ENCODE data around the gene SLC16A10. TPM values are rescaled to one million over a fixed set of nuclear protein-coding genes. Genes with fewer than 3 reads are reported as not detected.
"Not testable (repeated sequence)": the region's sequence is repeated elsewhere in the genome, so short reads cannot be mapped to it uniquely, and the experiment has no call there.

SLC16A10 gene
- total RNA-seq, 2 donors from 2014 or later, result 8.7 to 13.8 TPM

GRCh38 chr6:111052171-111052570, 35.1 kb upstream of the SLC16A10 start:
- no peak overlapping the region for H3K27ac Mint-ChIP-seq
- H3K36me3 ChIP-seq (ENCODE audit: control insufficient read depth, insufficient read depth, low read length), result no peaks in the 10 kb centered on the region
- H3K4me3 ChIP-seq (ENCODE audit: low read length), result no peak overlapping the region
- H3K9me3 ChIP-seq (ENCODE audit: control insufficient read depth, low read length), result no peaks in the 10 kb centered on the region
- TF ChIP-seq CTCF (conservative IDR thresholded peaks at IDR 0.05), result no peak
- WGBS, 2 experiments (ENCODE audit: insufficient coverage in 1 of 2, insufficient read length in 1 of 2), result 90 to 96% methylated on average over 3 of the region's 3 CpGs
- H3K9ac ChIP-seq (ENCODE audit: extremely low read depth, low read length, poor library complexity, severe bottlenecking), result no peak overlapping the region
- H3K4me1 Mint-ChIP-seq, result no peaks in the 10 kb centered on the region
- H3K4me3 Mint-ChIP-seq, result no peak overlapping the region
- no peaks in the 10 kb centered on the region for H3K27me3 ChIP-seq (ENCODE audit: control insufficient read depth, insufficient read depth, low read length, poor library complexity, severe bottlenecking)
- no peak for DNase-seq
- no peaks in the 10 kb centered on the region for H3K9me3 Mint-ChIP-seq
- H3K27ac ChIP-seq (ENCODE audit: low read depth, low read length), result no peak overlapping the region
- no peaks in the 10 kb centered on the region for H3K4me1 ChIP-seq (ENCODE audit: control insufficient read depth, insufficient read depth, low read length)
- no peaks in the 10 kb centered on the region for H3K27me3 Mint-ChIP-seq (ENCODE audit: insufficient read depth)
- H3K36me3 Mint-ChIP-seq (ENCODE audit: low read depth), result no peaks in the 10 kb centered on the region

- Histone ChIP-seq H3K9me3 (ENCODE audit: control insufficient read depth, low read length) (no peaks in the 10 kb centered on the region), H3K36me3 (ENCODE audit: control insufficient read depth, insufficient read depth, low read length) (no peaks in the 10 kb centered on the region), H3K4me3 (ENCODE audit: low read length) (no peak overlapping the region), H3K27me3 (ENCODE audit: control insufficient read depth, insufficient read depth, low read length, poor library complexity, severe bottlenecking) (no peaks in the 10 kb centered on the region), H3K4me1 (ENCODE audit: control insufficient read depth, insufficient read depth, low read length) (no peaks in the 10 kb centered on the region), H3K9ac (ENCODE audit: extremely low read depth, low read length, poor library complexity, severe bottlenecking) (no peak overlapping the region), H3K27ac (ENCODE audit: low read depth, low read length) (no peak overlapping the region)
- peak; percentile 60 for DNase-seq
- H3K36me3 Mint-ChIP-seq (ENCODE audit: low read depth), result no peaks in the 10 kb centered on the region
- H3K27me3 Mint-ChIP-seq (ENCODE audit: insufficient read depth), result no peaks in the 10 kb centered on the region
- no peak overlapping the region for H3K27ac Mint-ChIP-seq
- peaks cover 4% of the 10 kb centered on the region for H3K9me3 Mint-ChIP-seq
- H3K4me3 Mint-ChIP-seq, result no peak overlapping the region
- 57 to 58% methylated on average over 8 to 12 of the region's 12 CpGs for WGBS, 2 experiments (ENCODE audit: insufficient coverage in 1 of 2, insufficient read length in 1 of 2)
- no peaks in the 10 kb centered on the region for H3K4me1 Mint-ChIP-seq
- peak; percentile 88 for TF ChIP-seq CTCF (conservative IDR thresholded peaks at IDR 0.05)
Observed at GRCh38 chr6:111057074-111057752, 30.1 kb upstream of the SLC16A10 start.

GRCh38 chr6:111061508-111061907, 25.8 kb upstream of the SLC16A10 start:
- no peaks in the 10 kb centered on the region for H3K9me3 ChIP-seq (ENCODE audit: control insufficient read depth, low read length)
- H3K9ac ChIP-seq (ENCODE audit: extremely low read depth, low read length, poor library complexity, severe bottlenecking), result no peak overlapping the region
- no peak for DNase-seq
- no peaks in the 10 kb centered on the region for H3K36me3 ChIP-seq (ENCODE audit: control insufficient read depth, insufficient read depth, low read length)
- Mint-ChIP-seq H3K27ac (no peak overlapping the region), H3K4me3 (no peak overlapping the region), H3K4me1 (no peaks in the 10 kb centered on the region), H3K36me3 (ENCODE audit: low read depth) (no peaks in the 10 kb centered on the region), H3K9me3 (peaks cover 22% of the 10 kb centered on the region), H3K27me3 (ENCODE audit: insufficient read depth) (no peaks in the 10 kb centered on the region)
- WGBS, 2 experiments (ENCODE audit: insufficient coverage in 1 of 2, insufficient read length in 1 of 2), result 86 to 100% methylated on average over 4 to 5 of the region's 5 CpGs
- H3K4me3 ChIP-seq (ENCODE audit: low read length), result no peak overlapping the region
- no peak overlapping the region for H3K27ac ChIP-seq (ENCODE audit: low read depth, low read length)
- H3K27me3 ChIP-seq (ENCODE audit: control insufficient read depth, insufficient read depth, low read length, poor library complexity, severe bottlenecking), result no peaks in the 10 kb centered on the region
- TF ChIP-seq CTCF (conservative IDR thresholded peaks at IDR 0.05), result no peak
- H3K4me1 ChIP-seq (ENCODE audit: control insufficient read depth, insufficient read depth, low read length), result no peaks in the 10 kb centered on the region

- not testable (repeated sequence) for H3K27ac ChIP-seq (ENCODE audit: low read depth, low read length); H3K4me3 ChIP-seq (ENCODE audit: low read length); H3K27me3 Mint-ChIP-seq (ENCODE audit: insufficient read depth); H3K27ac Mint-ChIP-seq; H3K4me1 ChIP-seq (ENCODE audit: control insufficient read depth, insufficient read depth, low read length); H3K36me3 Mint-ChIP-seq (ENCODE audit: low read depth); H3K36me3 ChIP-seq (ENCODE audit: control insufficient read depth, insufficient read depth, low read length); H3K4me1 Mint-ChIP-seq; H3K9ac ChIP-seq (ENCODE audit: extremely low read depth, low read length, poor library complexity, severe bottlenecking); H3K9me3 ChIP-seq (ENCODE audit: control insufficient read depth, low read length); H3K27me3 ChIP-seq (ENCODE audit: control insufficient read depth, insufficient read depth, low read length, poor library complexity, severe bottlenecking); H3K4me3 Mint-ChIP-seq; DNase-seq
- H3K9me3 Mint-ChIP-seq, result peaks cover 22% of the 10 kb centered on the region
- WGBS, 2 experiments (ENCODE audit: insufficient coverage in 1 of 2, insufficient read length in 1 of 2), result 89 to 93% methylated on average over 2 to 5 of the region's 5 CpGs
Observed at GRCh38 chr6:111061985-111062384, 25.3 kb upstream of the SLC16A10 start.

- not testable (repeated sequence) for H3K9ac ChIP-seq (ENCODE audit: extremely low read depth, low read length, poor library complexity, severe bottlenecking)
- H3K9me3 Mint-ChIP-seq, result peaks cover 22% of the 10 kb centered on the region
Observed at GRCh38 chr6:111062860-111063259, 24.4 kb upstream of the SLC16A10 start.

More at GRCh38 chr6:111062860-111063259, 24.4 kb upstream of the SLC16A10 start:
- H3K27ac ChIP-seq (ENCODE audit: low read depth, low read length); H3K4me3 ChIP-seq (ENCODE audit: low read length); H3K4me3 Mint-ChIP-seq; H3K27me3 ChIP-seq (ENCODE audit: control insufficient read depth, insufficient read depth, low read length, poor library complexity, severe bottlenecking); H3K27me3 Mint-ChIP-seq (ENCODE audit: insufficient read depth); H3K36me3 Mint-ChIP-seq (ENCODE audit: low read depth); H3K4me1 ChIP-seq (ENCODE audit: control insufficient read depth, insufficient read depth, low read length); H3K9me3 ChIP-seq (ENCODE audit: control insufficient read depth, low read length); H3K4me1 Mint-ChIP-seq; H3K27ac Mint-ChIP-seq; H3K36me3 ChIP-seq (ENCODE audit: control insufficient read depth, insufficient read depth, low read length); DNase-seq: not testable (repeated sequence)
- 95% methylated on average over 4 of the region's 5 CpGs; no CpG with 5 or more reads in 1 of the 2 experiments for WGBS, 2 experiments (ENCODE audit: insufficient coverage in 1 of 2, insufficient read length in 1 of 2)
